ENCODE results near the gene GLI2. TPM values are rescaled to one million over a fixed set of nuclear protein-coding genes. Genes with fewer than 3 reads are reported as not detected.

Gene GLI2
- polyA plus RNA-seq, 3 donors: not detected

DNA sequence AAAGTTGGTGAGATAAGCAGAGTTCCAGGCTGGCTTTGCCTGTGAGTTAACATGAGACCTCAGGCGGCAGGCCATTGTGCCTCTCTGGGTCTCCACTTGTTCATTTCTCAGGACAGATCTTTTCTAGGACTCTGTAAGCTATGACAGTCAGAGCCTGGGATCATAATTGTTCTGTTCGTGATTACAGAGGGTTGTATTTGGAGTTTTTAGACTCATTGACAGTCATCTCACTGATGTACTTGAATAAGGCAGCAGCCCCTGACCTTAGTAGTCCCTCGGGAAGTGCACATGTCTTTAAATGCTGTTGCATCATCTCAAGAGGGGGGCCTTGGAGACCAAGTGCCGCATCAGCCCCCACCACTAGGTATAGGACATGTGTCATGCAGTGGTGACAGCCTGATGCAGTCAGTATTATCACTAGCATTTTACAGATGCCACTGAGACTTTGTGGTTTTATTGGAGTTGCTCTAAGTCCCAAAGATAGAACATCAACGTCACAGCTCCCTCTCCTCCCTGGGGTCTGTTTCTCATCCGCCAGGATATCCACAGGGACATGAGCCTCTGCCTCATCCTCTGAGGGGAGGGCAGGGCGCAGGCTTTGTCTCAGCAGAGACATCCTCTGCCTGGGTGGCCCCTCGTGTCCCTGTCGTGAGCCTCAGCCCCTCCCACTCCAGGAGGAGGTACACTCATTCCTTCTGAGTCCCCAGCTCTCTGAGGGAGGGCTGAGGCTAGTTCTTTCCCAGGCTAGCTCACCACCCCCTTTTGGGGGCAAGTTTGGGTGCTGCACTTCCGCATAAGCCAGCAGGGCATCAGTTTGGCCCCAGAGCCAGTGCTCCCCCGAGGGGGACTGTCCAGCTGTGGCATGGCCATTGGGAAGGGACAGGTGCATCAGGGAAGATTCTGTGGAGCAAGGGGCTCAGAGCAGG, 14.1 kb downstream of the GLI2 start:
- H3K4me1 Mint-ChIP-seq: no peaks in the 10 kb centered on the region
- no peaks in the 10 kb centered on the region for H3K4me1 ChIP-seq (ENCODE audit: control insufficient read depth in 1 of 2, insufficient read depth in 2 of 2, low read length in 2 of 2)
- intact Hi-C loops (cut with micrococcal nuclease): no loop called here

DNA sequence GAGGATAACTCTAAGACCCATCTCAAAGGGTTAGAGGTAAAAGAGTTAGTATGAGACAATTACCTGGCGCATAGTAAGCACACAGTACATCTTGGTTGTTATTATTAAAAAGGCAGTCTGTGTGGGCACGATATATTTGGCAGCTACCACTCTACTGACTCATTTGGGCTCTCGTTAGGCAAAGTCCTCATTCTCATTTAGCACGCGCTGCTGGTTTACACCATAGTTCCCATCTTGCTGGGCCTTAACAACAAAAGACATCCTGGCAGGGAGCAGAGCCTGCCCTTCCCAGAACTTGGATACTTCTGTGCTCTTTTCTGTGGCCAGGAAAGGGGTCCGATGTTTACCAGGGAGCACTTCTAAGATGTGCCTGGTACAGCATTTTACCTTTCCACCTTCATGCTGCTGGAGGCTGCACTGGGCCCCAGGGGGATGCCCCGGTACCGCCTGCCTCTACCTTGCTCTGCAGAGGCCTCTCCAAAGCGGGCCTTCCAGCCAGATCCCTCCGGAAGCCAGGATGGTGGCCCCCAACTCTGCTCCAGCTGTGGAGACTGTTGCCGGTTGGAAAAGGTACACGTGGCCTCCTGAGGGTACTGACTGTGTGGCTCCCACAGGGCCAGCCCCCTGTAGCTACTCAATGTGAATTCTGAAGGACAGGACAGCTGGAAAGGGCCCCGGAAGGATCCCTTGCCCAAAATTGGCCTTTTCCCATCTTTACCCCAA, 15.0 kb downstream of the GLI2 start:
- Mint-ChIP-seq H3K4me3 (no peak overlapping the region), H3K36me3 (no peaks in the 10 kb centered on the region), H3K27ac (no peak overlapping the region), H3K4me1 (no peaks in the 10 kb centered on the region), H3K9me3 (peaks cover 0 to 3% (median 0%) of the 10 kb centered on the region in 7 donors), H3K27me3 (ENCODE audit: low read depth in 3 of 3) (peaks cover 9 to 11% (median 10%) of the 10 kb centered on the region in 3 donors)
- no peak overlapping the region for H3K9ac ChIP-seq (ENCODE audit: insufficient read depth, low read length, poor library complexity, severe bottlenecking)
- 96% methylated on average over 11 of the region's 13 CpGs for WGBS (ENCODE audit: insufficient coverage)
- no peaks in the 10 kb centered on the region for H3K9me3 ChIP-seq (replicated peaks in 1 of 2; ENCODE audit: control insufficient read depth in 1 of 2, insufficient read depth in 1 of 2, low read length in 2 of 2)
- peaks cover 0 to 3% of the 10 kb centered on the region in 2 donors for H3K27me3 ChIP-seq (ENCODE audit: control insufficient read depth in 2 of 2, insufficient read depth in 2 of 2, low read length in 2 of 2)
- intact Hi-C loops (cut with micrococcal nuclease): no loop called here
- no peak overlapping the region for H3K27ac ChIP-seq (ENCODE audit: low read depth in 1 of 2, low read length in 2 of 2)
- TF ChIP-seq, protein P1, sequence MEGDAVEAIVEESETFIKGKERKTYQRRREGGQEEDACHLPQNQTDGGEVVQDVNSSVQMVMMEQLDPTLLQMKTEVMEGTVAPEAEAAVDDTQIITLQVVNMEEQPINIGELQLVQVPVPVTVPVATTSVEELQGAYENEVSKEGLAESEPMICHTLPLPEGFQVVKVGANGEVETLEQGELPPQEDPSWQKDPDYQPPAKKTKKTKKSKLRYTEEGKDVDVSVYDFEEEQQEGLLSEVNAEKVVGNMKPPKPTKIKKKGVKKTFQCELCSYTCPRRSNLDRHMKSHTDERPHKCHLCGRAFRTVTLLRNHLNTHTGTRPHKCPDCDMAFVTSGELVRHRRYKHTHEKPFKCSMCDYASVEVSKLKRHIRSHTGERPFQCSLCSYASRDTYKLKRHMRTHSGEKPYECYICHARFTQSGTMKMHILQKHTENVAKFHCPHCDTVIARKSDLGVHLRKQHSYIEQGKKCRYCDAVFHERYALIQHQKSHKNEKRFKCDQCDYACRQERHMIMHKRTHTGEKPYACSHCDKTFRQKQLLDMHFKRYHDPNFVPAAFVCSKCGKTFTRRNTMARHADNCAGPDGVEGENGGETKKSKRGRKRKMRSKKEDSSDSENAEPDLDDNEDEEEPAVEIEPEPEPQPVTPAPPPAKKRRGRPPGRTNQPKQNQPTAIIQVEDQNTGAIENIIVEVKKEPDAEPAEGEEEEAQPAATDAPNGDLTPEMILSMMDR (IDR thresholded peaks at IDR 0.05): no peak
- no peak overlapping the region for H3K4me3 ChIP-seq (replicated peaks in 1 of 3; ENCODE audit: low read depth in 2 of 3, low read length in 3 of 3)
- no peaks in the 10 kb centered on the region for H4K20me1 ChIP-seq (ENCODE audit: insufficient read depth, low read length)
- no peak for DNase-seq
- H2AFZ ChIP-seq (ENCODE audit: insufficient read depth, low read depth, low read length, poor library complexity, severe bottlenecking): no peak overlapping the region
- no peaks in the 10 kb centered on the region for H3K79me2 ChIP-seq (ENCODE audit: insufficient read depth, low read length)
- no peaks in the 10 kb centered on the region for H3K36me3 ChIP-seq (replicated peaks in 1 of 2; ENCODE audit: control insufficient read depth in 1 of 2, insufficient read depth in 2 of 2, low read length in 2 of 2)
- no peak overlapping the region for H3K4me2 ChIP-seq (replicated peaks; ENCODE audit: extremely low read depth, low read length, poor library complexity, severe bottlenecking)
- H3K4me1 ChIP-seq (ENCODE audit: control insufficient read depth in 1 of 2, insufficient read depth in 2 of 2, low read length in 2 of 2): no peaks in the 10 kb centered on the region

More for the DNA sequence above, 14.1 kb downstream of the GLI2 start:
- H3K9me3 Mint-ChIP-seq: peaks cover 0 to 1% (median 0%) of the 10 kb centered on the region in 7 donors
- H3K27ac ChIP-seq (ENCODE audit: low read depth in 1 of 2, low read length in 2 of 2): no peak overlapping the region
- H4K20me1 ChIP-seq (ENCODE audit: insufficient read depth, low read length): no peaks in the 10 kb centered on the region
- H3K27me3 Mint-ChIP-seq (ENCODE audit: low read depth in 3 of 3): peaks cover 8 to 11% (median 10%) of the 10 kb centered on the region in 3 donors
- no peaks in the 10 kb centered on the region for H3K79me2 ChIP-seq (ENCODE audit: insufficient read depth, low read length)
- no peak overlapping the region for H3K4me3 ChIP-seq (replicated peaks in 1 of 3; ENCODE audit: low read depth in 2 of 3, low read length in 3 of 3)
- TF ChIP-seq, protein P1 (IDR thresholded peaks at IDR 0.05): no peak
- no peak overlapping the region for H3K4me2 ChIP-seq (replicated peaks; ENCODE audit: extremely low read depth, low read length, poor library complexity, severe bottlenecking)
- H3K36me3 ChIP-seq (replicated peaks in 1 of 2; ENCODE audit: control insufficient read depth in 1 of 2, insufficient read depth in 2 of 2, low read length in 2 of 2): no peaks in the 10 kb centered on the region
- DNase-seq: no peak
- no peak overlapping the region for H3K4me3 Mint-ChIP-seq
- H3K36me3 Mint-ChIP-seq: no peaks in the 10 kb centered on the region
- no peak overlapping the region for H3K9ac ChIP-seq (ENCODE audit: insufficient read depth, low read length, poor library complexity, severe bottlenecking)
- H3K9me3 ChIP-seq (replicated peaks in 1 of 2; ENCODE audit: control insufficient read depth in 1 of 2, insufficient read depth in 1 of 2, low read length in 2 of 2): no peaks in the 10 kb centered on the region
- H2AFZ ChIP-seq (ENCODE audit: insufficient read depth, low read depth, low read length, poor library complexity, severe bottlenecking): no peak overlapping the region
- H3K27ac Mint-ChIP-seq: no peak overlapping the region
- 87% methylated on average over 5 of the region's 11 CpGs for WGBS (ENCODE audit: insufficient coverage)
- peaks cover 0 to 4% of the 10 kb centered on the region in 2 donors for H3K27me3 ChIP-seq (ENCODE audit: control insufficient read depth in 2 of 2, insufficient read depth in 2 of 2, low read length in 2 of 2)

Measured in CD14-positive monocyte (primary cell).